ENCODE results near the gene VIPR1. TPM values are rescaled to one million over a fixed set of nuclear protein-coding genes. Genes with fewer than 3 reads are reported as not detected.

VIPR1 gene, protein sequence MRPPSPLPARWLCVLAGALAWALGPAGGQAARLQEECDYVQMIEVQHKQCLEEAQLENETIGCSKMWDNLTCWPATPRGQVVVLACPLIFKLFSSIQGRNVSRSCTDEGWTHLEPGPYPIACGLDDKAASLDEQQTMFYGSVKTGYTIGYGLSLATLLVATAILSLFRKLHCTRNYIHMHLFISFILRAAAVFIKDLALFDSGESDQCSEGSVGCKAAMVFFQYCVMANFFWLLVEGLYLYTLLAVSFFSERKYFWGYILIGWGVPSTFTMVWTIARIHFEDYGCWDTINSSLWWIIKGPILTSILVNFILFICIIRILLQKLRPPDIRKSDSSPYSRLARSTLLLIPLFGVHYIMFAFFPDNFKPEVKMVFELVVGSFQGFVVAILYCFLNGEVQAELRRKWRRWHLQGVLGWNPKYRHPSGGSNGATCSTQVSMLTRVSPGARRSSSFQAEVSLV
- 1 to 10 TPM; 5.2 to 7.0 TPM for total RNA-seq

DNA sequence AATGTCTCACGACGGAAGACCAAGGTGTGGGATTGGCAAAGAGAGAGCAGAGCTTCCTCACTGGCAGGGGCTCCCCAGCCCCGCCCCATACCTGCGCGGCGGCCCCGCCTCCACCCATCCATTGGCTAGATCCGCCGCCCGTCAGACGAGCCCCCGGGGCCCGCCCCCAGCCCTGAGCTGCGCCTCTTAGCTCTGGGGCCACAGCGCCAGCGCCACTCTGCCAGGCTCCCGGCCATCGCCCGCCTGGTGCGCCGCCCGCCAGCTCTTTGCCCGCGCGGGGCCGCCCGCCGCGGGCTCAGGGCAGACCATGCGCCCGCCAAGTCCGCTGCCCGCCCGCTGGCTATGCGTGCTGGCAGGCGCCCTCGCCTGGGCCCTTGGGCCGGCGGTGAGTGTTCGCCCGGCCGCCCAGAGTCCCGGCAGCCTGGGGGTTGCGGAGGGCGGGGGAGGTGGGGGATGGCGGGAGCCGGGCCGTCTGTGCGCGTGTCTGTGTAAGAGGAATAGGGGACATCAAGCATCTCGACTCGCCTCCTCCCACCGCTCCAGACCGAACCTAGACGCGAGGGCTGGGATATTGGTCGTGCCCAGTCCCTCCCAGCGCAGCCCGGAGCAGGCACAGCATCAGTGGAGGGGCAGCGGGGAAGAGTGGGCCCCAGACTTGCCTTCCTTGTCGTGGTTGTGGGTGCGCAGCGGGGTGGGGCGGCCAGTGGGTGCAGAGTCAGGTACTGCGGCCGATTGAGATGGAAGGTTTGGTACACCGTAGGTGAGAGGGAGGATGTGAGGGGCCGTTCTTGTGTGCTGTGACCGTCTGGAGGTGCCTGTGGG lies at the start of gene VIPR1:
Gene VIPR1, plus strand, starts transcription at position 215 of the 822 bp plus-strand sequence. Its CDS starts 93 bp downstream, at position 308.
- ATAC-seq (peak; percentile 95), DNase-seq (ENCODE audit: low spot score in 2 of 2) (peak; percentile 93 to 95)
- Mint-ChIP-seq H3K36me3 (no peaks in the 10 kb centered on the region), H3K9me3 (no peaks in the 10 kb centered on the region), H3K27ac (peak within 1 kb of the TSS; percentile 79 to 85)

DNA sequence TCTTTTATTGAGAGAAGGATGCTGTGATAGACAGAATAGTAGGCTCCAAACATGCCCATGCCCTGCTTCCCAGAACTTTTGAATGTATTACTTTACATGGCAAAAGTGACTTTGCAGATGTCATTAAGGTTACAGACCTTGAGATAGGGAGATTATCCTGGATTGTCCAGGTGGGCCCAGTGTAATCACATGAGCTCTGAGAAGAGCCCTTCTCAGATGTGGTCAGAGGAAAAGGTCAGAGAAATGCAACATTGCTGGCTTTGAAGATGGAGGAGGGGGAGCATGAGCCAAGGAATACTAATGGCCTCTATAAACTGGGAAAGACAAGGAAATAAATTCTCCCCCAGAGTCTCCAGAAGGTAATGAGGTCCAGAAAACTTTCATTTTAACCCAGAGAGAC lies 46.2 kb upstream of the VIPR1 start:
- Mint-ChIP-seq H3K27ac (no peak overlapping the region), H3K36me3 (no peaks in the 10 kb centered on the region), H3K9me3 (no peaks in the 10 kb centered on the region)
- ATAC-seq (no peak), DNase-seq (ENCODE audit: low spot score in 2 of 2) (no peak)

DNA sequence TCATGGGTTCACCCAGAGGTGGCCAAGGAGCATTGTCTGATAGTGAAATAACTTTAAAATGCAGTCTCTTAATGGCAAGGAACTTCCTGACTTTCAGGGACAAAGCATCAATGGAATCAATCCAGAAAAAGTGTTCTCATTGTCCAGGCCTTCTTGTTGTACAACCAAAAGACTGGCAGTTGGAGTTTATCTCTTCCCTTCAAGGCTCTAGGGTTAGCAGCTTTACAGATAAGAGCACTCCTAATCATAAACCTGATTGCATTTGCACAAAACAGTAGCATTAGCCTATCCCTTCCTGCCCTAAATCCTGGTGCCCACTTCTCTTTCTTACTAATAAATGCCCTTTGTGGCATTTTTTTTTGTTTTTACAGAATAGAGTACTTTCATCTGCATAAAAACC lies 43.3 kb upstream of the VIPR1 start:
- Mint-ChIP-seq H3K9me3 (no peaks in the 10 kb centered on the region), H3K36me3 (no peaks in the 10 kb centered on the region), H3K27ac (no peak overlapping the region)
- ATAC-seq, result no peak
- no peak for DNase-seq (ENCODE audit: low spot score in 2 of 2)

DNA sequence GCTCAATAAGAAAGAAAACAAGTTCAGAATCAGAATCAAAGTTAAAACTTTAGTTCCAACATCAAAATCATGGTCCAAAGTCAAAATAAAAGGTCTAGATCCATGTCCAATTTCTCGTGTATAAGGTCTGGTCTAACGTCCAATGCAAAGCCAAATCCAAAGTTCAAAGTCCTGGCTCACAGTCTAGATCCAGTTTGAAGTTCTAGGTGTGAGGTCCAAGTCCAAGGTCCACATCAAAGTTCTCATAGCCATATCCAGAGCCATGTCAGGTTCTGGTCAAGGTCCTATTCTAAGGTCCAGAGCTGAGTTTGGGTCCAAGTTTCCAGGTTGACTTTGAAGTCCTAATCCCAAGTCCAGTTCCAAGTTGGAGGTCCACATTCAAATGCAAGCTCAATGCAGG lies 40.7 kb upstream of the VIPR1 start:
- Mint-ChIP-seq H3K36me3 (no peaks in the 10 kb centered on the region), H3K9me3 (no peaks in the 10 kb centered on the region), H3K27ac (no peak overlapping the region)
- ATAC-seq (no peak), DNase-seq (ENCODE audit: low spot score in 2 of 2) (no peak)

DNA sequence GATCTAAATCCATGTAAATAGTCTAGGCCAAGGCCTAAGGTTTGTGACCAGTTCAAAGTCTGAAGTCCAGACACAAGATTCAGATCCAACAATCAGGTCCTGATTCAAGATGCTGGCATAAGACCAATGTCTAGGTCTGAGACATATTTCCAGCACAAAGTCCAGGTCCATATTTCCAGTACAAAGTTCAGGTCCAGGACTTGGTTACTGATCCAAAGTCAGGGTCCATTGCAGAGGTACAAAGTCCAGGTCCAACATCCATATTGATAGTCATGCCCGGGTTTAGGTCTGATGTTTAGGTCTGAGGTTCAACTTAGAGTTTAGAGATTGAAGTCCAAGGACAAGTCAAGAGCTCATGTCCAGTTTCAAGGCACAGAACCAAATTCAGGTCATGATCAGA lies 39.4 kb upstream of the VIPR1 start:
- no peak for ATAC-seq
- Mint-ChIP-seq H3K9me3 (no peaks in the 10 kb centered on the region), H3K27ac (no peak overlapping the region), H3K36me3 (no peaks in the 10 kb centered on the region)
- DNase-seq (ENCODE audit: low spot score in 2 of 2), result no peak

DNA sequence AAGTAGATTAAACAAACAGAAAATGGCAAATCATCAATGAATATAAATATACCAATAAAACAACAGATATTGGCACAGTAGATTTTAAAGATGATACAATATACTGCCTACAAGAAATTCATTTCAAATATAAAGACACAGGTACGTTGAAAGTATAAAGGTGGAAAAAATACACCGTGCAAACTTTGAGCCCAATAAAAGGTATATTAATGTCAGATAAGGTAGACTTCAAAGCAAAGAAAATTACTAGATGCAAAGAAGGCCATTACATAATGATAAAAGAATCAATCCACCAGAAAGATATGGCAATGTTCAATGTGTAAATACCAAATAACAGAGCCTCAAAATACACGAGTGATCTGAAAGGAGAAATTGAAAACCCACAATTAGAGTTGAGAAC lies 34.3 kb upstream of the VIPR1 start:
- no peak for ATAC-seq
- no peaks in the 10 kb centered on the region for H3K36me3 Mint-ChIP-seq
- H3K27ac Mint-ChIP-seq, result no peak overlapping the region
- no peak for DNase-seq (ENCODE audit: low spot score in 2 of 2)
- H3K9me3 Mint-ChIP-seq, result no peaks in the 10 kb centered on the region

DNA sequence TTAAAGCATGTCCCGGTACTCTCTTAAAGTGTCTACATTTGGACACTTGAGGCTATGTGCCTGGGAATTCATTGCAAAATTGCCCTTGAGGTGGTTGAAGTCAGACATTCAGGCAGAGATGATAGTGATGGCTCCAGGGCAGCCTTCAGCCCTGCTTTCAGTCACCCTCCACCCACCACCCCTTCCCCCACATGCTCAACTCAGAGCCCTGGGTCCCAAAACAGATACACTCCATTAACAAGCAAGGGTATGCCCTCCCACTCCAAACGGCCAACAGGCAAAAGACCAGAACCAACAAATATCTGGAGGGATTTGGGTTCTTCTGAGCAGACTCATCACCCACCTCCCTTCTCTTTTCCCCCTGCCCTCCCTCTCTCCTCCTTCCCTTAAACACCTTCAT lies 29.9 kb upstream of the VIPR1 start:
- ATAC-seq (no peak), DNase-seq (ENCODE audit: low spot score in 2 of 2) (no peak)
- H3K36me3 Mint-ChIP-seq, result no peaks in the 10 kb centered on the region
- H3K9me3 Mint-ChIP-seq, result no peaks in the 10 kb centered on the region
- no peak overlapping the region for H3K27ac Mint-ChIP-seq

DNA sequence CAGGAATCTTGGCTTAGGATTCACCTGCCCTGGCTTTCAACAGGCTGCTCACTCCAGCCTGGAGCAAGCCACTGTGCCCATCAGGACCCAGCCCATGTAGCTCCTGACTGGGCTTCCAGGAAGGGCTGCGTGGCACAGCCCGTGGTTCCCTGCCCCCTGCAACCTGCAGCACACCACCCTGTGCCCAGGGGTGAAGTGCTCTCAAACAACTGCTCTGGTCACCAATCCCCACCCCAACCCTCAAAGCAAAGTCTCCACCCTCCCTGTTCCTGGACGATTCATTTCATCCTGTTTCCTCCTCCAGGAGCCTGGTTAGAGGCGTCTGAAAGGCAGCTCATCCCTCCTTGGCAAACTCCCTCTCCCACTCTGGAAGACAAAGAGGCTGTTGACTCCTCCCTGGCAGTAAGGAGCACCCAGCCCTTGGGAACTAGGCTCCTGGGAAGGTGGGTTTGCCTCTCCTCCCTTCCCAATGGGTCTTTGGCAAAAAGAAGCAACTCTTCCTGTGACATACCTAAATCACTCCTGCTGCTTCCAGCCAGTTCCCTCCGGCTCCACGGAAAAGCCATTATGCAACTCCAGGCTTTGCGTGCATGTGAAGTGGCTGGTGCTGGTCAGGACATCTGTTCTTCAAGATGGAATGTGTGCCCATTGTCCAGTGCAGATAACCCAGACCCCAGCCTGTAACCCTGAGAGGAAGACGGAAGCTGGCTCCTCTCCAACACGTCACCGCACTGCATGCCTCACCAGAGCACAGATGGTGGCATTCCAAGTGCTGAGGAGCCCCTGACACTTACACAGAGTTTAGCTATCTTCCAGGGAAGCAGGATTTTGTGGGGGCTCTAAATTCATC lies 29.1 kb upstream of the VIPR1 start:
- ATAC-seq (no peak), DNase-seq (ENCODE audit: low spot score in 2 of 2) (peak in 1 of 2 donors; percentile 33)
- no peak overlapping the region for H3K27ac Mint-ChIP-seq
- H3K9me3 Mint-ChIP-seq, result no peaks in the 10 kb centered on the region
- H3K36me3 Mint-ChIP-seq, result no peaks in the 10 kb centered on the region

DNA sequence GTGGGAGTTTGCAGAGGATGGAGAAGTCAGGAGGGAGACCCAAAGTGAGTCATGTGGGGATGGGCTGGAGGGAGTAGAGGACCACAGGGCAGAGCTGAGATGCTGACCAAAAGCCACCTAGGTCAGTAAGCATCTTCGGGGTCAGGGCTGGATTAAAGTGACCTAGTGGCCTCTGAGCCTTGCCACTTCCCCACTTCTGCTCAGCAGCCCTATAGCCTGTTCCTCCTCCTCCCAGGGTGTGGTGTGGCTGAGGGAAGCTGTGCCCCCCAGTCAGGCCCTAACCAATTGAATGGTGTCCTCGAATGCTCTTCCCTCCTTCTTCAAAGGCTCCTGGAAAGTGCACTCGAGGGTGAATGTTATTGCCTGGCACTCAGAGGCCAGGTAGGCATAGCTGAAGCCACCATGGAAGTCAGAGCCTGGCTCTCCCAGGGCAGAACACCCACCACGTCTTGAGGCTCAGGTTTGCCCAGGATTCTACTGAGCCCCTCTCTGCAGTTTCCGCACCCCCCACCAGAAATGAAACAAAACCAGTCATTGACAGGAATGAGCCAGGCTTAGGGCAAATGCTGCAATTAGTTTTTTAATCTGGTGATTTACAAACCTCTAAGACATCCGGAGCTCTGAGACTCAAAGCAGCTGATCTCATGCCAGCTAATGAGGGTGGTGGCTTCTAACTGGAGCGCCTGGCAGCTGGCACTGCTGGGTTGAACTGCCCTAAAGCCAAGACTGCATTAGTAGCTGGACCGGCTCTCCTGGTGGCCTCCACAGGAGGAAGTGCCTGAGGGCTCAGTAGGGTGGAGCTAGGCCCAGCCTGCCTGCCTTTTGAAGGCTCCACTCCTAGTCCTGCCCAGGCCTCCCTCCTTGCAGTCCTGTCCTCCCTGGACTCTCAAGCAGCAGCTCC lies 26.0 kb upstream of the VIPR1 start:
- Mint-ChIP-seq H3K27ac (peak overlapping the region in 1 of 2 donors; percentile 44), H3K36me3 (peaks cover 12 to 20% of the 10 kb centered on the region in 2 donors), H3K9me3 (peaks cover 11 to 17% of the 10 kb centered on the region in 2 donors)
- DNase-seq (ENCODE audit: low spot score in 2 of 2) (no peak), ATAC-seq (no peak)

DNA sequence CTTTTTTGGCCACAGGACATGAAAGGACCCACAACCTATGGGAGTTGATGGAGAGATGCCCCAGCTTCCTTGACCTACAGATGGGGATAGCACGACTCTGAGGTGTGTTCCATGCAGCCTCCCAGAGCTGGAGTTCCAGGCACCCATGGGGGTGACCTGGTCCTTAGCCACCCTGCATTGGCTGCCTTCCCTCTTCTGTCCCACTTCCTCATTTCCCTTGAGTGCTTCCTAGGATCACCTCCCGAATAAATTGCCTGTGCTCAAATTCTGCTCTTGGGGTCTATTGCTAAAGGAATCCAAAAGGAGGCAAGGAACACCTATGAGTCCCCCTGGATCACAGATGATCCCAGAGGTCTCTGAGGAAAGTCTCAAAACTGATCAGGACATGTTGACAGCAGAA lies 24.7 kb upstream of the VIPR1 start:
- no peak for ATAC-seq
- peak in 1 of 2 donors; percentile 6 for DNase-seq (ENCODE audit: low spot score in 2 of 2)
- H3K27ac Mint-ChIP-seq, result no peak overlapping the region
- H3K9me3 Mint-ChIP-seq, result peaks cover 16 to 23% of the 10 kb centered on the region in 2 donors
- peaks cover 20 to 26% of the 10 kb centered on the region in 2 donors for H3K36me3 Mint-ChIP-seq

DNA sequence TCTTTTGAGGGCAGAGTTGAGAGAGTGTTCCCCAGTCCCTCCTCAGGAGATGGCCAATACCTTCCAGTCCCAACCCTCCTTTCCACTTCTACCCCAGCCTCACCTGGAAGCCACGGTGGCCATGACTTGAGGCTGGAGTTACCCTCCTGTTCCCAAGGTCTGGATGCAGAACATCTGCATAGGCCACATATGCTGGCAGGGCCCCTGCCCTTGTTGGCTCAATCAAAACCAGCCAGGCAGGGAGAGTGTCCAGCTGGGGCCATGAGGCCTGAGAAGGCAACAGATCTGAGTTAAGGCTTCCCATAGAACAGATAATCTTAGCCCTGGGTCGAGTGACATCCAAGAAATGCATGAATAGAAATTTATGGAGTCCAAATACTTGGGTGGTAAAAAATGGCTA lies 23.6 kb upstream of the VIPR1 start:
- no peak for ATAC-seq
- peak in 1 of 2 donors; percentile 3 for DNase-seq (ENCODE audit: low spot score in 2 of 2)
- no peak overlapping the region for H3K27ac Mint-ChIP-seq
- peaks cover 20 to 26% of the 10 kb centered on the region in 2 donors for H3K36me3 Mint-ChIP-seq
- peaks cover 23 to 25% of the 10 kb centered on the region in 2 donors for H3K9me3 Mint-ChIP-seq

DNA sequence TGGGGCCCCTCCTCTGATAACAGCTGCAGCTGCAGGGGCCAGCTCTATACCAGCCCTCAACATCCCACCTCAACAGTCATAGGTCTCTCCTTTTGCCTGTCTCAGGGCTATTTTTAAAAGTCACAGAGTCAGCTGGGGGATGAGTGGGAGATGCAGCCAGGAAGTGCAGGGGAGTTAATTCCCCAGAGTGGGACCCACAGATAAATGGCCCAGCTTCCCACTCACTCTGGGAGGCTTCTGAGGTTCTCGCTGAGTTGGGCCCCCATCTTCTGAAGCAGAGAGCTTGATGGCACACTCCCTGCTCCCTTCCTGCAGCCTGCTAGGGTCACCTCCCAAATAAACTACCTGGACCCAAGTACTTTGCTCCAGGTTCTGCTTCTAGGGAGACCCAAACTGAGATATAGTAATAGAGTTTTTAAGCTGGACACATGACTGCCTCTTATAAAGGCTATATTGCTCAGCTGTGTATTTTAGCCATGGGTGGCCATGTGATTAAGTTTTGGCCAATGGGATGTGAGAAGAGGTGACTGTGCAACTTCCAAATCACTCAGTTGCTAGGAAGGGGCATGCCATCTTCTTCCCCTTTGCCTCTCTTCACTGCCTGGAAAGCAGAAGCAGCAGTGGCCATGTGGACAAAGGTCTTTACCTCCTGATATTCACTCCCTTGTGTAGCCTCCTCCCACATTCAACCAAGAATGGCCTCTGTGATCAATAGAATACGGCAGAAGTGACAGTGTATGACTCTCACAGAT lies 15.5 kb upstream of the VIPR1 start:
- DNase-seq (ENCODE audit: low spot score in 2 of 2) (peak in 1 of 2 donors; percentile 3), ATAC-seq (no peak)
- no peak overlapping the region for H3K27ac Mint-ChIP-seq
- H3K9me3 Mint-ChIP-seq, result peaks cover 1 to 12% of the 10 kb centered on the region in 2 donors
- peaks cover 1 to 3% of the 10 kb centered on the region in 2 donors for H3K36me3 Mint-ChIP-seq

DNA sequence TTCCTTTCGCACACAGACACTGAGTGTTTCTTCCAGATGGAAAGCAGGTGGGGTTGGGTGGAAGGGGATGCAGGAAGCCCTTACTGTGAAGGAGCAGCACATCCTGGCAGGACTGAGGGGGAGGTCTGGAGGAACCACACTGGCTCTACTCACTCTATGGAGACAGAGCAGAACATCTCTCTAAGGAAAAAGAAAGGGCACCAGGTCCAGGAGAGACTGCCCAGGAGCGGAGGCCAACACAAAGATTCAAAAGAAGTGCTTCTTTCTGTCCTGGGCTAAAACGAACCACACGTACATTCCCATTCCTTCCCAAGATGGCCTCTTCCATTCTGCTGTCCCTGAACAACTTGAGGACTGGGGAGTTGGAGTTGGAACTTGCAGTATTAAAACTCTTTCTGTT lies 13.8 kb upstream of the VIPR1 start:
- no peak overlapping the region for H3K27ac Mint-ChIP-seq
- no peaks in the 10 kb centered on the region for H3K36me3 Mint-ChIP-seq
- no peak for ATAC-seq
- H3K9me3 Mint-ChIP-seq, result peaks cover 0 to under 1% of the 10 kb centered on the region in 2 donors
- peak in 1 of 2 donors; percentile 4 for DNase-seq (ENCODE audit: low spot score in 2 of 2)

DNA sequence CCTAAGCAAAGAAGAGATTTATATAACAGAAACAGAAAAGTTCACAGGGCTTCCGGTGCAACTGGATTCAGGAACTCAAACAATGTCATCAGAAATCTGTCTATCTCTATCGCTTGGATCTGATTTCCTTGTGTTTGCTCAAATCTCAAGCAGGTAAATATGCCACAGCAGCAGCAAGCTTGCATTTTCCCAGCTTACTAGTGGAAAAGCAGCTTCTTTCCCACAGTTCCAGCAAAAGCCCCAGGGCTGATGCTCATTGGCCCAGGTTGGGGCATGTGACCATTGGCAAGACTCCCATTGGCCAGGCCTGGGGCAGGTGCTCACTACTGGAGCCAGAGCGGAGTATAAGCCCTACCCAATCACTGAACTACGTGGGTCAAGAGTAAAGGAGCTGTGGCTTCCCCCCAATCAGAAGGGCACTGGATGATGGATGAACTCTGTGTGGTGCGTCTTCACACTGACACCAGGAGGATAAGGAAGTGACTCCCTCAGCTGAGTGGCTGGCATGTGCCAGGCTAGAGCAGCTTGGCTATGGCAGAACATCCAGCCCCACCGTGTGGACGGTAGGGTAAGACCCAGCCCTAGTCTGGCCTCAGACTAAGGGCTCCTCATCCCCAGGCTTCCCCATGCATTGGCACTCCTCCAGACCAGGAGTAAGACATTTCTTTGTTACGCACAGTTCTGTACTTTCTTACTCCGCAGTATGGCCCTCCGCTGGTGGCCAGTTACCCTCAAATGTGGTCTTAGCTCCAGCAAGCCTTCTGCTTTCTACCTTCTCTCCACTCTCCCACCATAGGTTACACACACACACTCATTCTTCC lies 13.1 kb upstream of the VIPR1 start:
- DNase-seq (ENCODE audit: low spot score in 2 of 2) (peak in 1 of 2 donors; percentile 21), ATAC-seq (no peak)
- no peak overlapping the region for H3K27ac Mint-ChIP-seq

DNA sequence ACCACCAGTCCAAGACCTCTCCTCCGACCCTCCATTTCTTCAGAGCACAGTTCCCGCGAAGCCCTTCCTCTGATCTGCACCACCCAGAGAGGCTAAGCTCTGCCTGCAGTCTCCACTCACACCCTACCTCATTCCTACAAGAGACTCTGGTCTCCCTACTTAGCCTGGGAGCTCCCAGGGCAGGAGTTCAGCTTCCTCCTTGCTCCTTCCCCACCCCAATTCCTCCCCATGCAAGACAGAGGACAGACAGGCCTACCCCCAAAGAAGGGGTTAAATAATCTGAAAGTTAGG lies 12.6 kb upstream of the VIPR1 start:
- DNase-seq (ENCODE audit: low spot score in 2 of 2) (no peak), ATAC-seq (no peak)
- no peak overlapping the region for H3K27ac Mint-ChIP-seq
- H3K9me3 Mint-ChIP-seq, result no peaks in the 10 kb centered on the region
- H3K36me3 Mint-ChIP-seq, result no peaks in the 10 kb centered on the region

More for the DNA sequence above, 13.1 kb upstream of the VIPR1 start:
- H3K36me3 Mint-ChIP-seq, result no peaks in the 10 kb centered on the region
- no peaks in the 10 kb centered on the region for H3K9me3 Mint-ChIP-seq
